Endodermal cell (in vitro differentiated cells): ENCODE results near the gene RERE. TPM values are rescaled to one million over a fixed set of nuclear protein-coding genes. Genes with fewer than 3 reads are reported as not detected.
A peak's percentile ranks its signal among the peaks of the same experiment; 100 is the strongest.
"Not testable (repeated sequence)": the region's sequence is repeated elsewhere in the genome, so short reads cannot be mapped to it uniquely, and the experiment has no call there.

Experiments used
- DNase-seq: peaks from one replicate; pipeline ENCODE4 v3.0.0-alpha.2; 2017
- H3K27ac ChIP-seq: 2 replicates; pipeline ENCODE4 v1.5.1; 2013; ENCODE audit warnings: mild to moderate bottlenecking, low read depth, low read length, moderate library complexity
- H3K27me3 ChIP-seq: 2 replicates; pipeline ENCODE4 v1.6.1; 2013; ENCODE audit warnings: mild to moderate bottlenecking, low read length, moderate library complexity; ENCODE audit not compliant: insufficient read depth, control insufficient read depth, poor library complexity, severe bottlenecking
- H3K36me3 ChIP-seq: 2 replicates; pipeline ENCODE4 v1.7.0; 2013; ENCODE audit warnings: mild to moderate bottlenecking, low read length, moderate library complexity; ENCODE audit not compliant: control insufficient read depth, insufficient read depth
- H3K4me1 ChIP-seq: one replicate; pipeline ENCODE4 v1.7.0; 2013; ENCODE audit warnings: low read length; ENCODE audit not compliant: control insufficient read depth, insufficient read depth
- H3K4me3 ChIP-seq: 2 replicates; pipeline ENCODE4 v1.5.1; 2013; ENCODE audit warnings: mild to moderate bottlenecking, low read length, moderate library complexity
- H3K9ac ChIP-seq: 2 replicates; pipeline ENCODE4 v1.6.1; 2013; ENCODE audit warnings: mild to moderate bottlenecking, low read length, moderate library complexity; ENCODE audit not compliant: poor library complexity, severe bottlenecking; ENCODE audit errors: extremely low read depth
- H3K9me3 ChIP-seq: 2 replicates; pipeline ENCODE4 v1.6.1; 2013; ENCODE audit warnings: mild to moderate bottlenecking, low read length, moderate library complexity; ENCODE audit not compliant: control insufficient read depth
- H3K27ac Mint-ChIP-seq: 2 replicates; pipeline ENCODE4 v1.8.0; 2020; ENCODE audit warnings: mixed read lengths
- H3K27me3 Mint-ChIP-seq: 2 replicates; pipeline ENCODE4 v1.8.0; 2021; ENCODE audit warnings: mild to moderate bottlenecking, mixed read lengths; ENCODE audit not compliant: insufficient read depth
- H3K36me3 Mint-ChIP-seq: 2 replicates; pipeline ENCODE4 v1.8.0; 2020; ENCODE audit warnings: low read depth, mixed read lengths
- H3K4me1 Mint-ChIP-seq: 2 replicates; pipeline ENCODE4 v1.8.0; 2020; ENCODE audit warnings: mixed read lengths
- H3K4me3 Mint-ChIP-seq: 2 replicates; pipeline ENCODE4 v1.8.0; 2020; ENCODE audit warnings: mild to moderate bottlenecking, moderate library complexity, mixed read lengths
- H3K9me3 Mint-ChIP-seq: 2 replicates; pipeline ENCODE4 v1.8.0; 2020; ENCODE audit warnings: mild to moderate bottlenecking, mixed read lengths
- CTCF ChIP-seq: fragments of 200-600 bp; sonication (generic); conservative IDR thresholded peaks from 2 replicates; pipeline ENCODE4 v1.5.0; 2021; ENCODE audit warnings: antibody characterized with exemption, mild to moderate bottlenecking
- WGBS, 2 experiments: methylation state at CpG; one replicate each; pipeline versions ENCODE4 v1.1.5 to v1.1.7; 2013; ENCODE audit warnings: missing lambda C conversion rate in 2 of 2, mixed read lengths in 1 of 2; ENCODE audit not compliant: insufficient coverage in 1 of 2, insufficient read length in 1 of 2; 5-methylcytosine and 5-hydroxymethylcytosine counted together
- total RNA-seq, 2 donors: library from RNA; stranded (reverse); fragmentation: NEBNext Ultra II Directional in 1 of 2; extraction: Animal tissue kit (Norgen Biotek cat#: 25700) in 1 of 2; gene quantifications; 2 replicates in 1 of 2; 3 replicates in 1 of 2; pipeline ENCODE4 v1.2.1, GENCODE V29; 2021

The RERE gene
- total RNA-seq, 2 donors from 2014 or later = 159 to 179 TPM

DNA sequence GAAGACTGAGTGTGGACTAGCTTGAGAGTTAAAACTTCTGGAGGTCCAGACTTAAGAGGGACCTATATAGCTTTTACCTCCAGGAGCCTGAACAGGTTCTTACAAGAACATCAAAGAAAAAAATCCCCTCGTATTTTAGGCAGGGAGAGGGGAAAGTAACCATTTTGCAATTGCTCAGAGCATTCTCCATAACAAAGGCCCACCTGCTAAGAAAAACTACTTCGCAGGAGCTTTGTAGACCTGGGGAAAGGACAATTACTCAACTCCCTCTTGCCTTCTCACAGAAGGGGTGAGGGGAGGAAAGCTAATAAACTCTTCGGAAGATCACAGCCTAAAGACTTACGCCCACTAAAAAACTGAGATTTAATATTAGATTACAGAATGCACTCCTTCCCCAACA is 86.3 kb downstream of the RERE start:
- peaks cover 26% of the 10 kb centered on the region for H3K9me3 Mint-ChIP-seq
- 20 to 63% methylated on average over 1 to 3 of the region's 4 CpGs for WGBS, 2 experiments
- peaks cover 34% of the 10 kb centered on the region for H3K9me3 ChIP-seq
- H3K4me3 Mint-ChIP-seq = no peak overlapping the region
- H3K27ac Mint-ChIP-seq = no peak overlapping the region
- peaks cover 16% of the 10 kb centered on the region for H3K36me3 ChIP-seq
- no peaks in the 10 kb centered on the region for H3K27me3 Mint-ChIP-seq
- DNase-seq = no peak
- no peaks in the 10 kb centered on the region for H3K27me3 ChIP-seq
- no peak for TF ChIP-seq CTCF
- H3K9ac ChIP-seq = no peak overlapping the region
- H3K36me3 Mint-ChIP-seq = peaks cover 27% of the 10 kb centered on the region
- H3K27ac ChIP-seq = no peak overlapping the region
- peaks cover 2% of the 10 kb centered on the region for H3K4me1 Mint-ChIP-seq
- no peaks in the 10 kb centered on the region for H3K4me1 ChIP-seq
- H3K4me3 ChIP-seq = no peak overlapping the region

GRCh38 chr1:8728464-8728863 is 89.0 kb downstream of the RERE start:
- H3K9me3 ChIP-seq = peaks cover 24% of the 10 kb centered on the region

DNA sequence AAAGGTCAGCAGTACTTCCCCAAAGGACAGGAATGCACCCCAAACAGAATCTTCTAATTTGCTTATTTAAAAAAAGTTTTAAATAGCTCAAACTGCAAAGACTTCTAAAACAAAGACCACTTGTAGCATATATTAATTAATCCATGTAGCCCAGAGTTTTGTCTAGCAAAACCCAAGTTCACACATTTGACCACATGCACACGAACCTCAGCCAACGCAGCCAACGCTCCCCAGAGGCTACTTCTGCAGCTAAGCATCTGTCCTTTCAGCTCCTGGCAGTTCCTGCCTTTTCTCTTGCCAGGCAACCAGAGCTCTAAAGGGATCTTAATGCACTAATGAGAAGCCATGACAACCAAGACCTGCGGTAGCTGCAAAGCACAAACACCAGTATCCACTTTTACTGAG is 89.6 kb downstream of the RERE start:
- no peak overlapping the region for H3K27ac ChIP-seq
- no peak overlapping the region for H3K9ac ChIP-seq
- no peak overlapping the region for H3K4me3 ChIP-seq
- Mint-ChIP-seq H3K4me1 (peaks cover 12% of the 10 kb centered on the region), H3K36me3 (peaks cover 11% of the 10 kb centered on the region), H3K27me3 (no peaks in the 10 kb centered on the region), H3K4me3 (no peak overlapping the region), H3K9me3 (peaks cover 19% of the 10 kb centered on the region), H3K27ac (peak overlapping the region; percentile 44)
- no peak for DNase-seq
- H3K36me3 ChIP-seq = peaks cover 6% of the 10 kb centered on the region
- H3K9me3 ChIP-seq = peaks cover 20% of the 10 kb centered on the region
- no peaks in the 10 kb centered on the region for H3K27me3 ChIP-seq
- 93 to 96% methylated on average over 4 of the region's 4 CpGs for WGBS, 2 experiments
- H3K4me1 ChIP-seq = peaks cover 3% of the 10 kb centered on the region
- TF ChIP-seq CTCF = no peak

More at GRCh38 chr1:8728464-8728863, 89.0 kb downstream of the RERE start:
- Mint-ChIP-seq H3K36me3 (peaks cover 16% of the 10 kb centered on the region), H3K4me1 (peaks cover 7% of the 10 kb centered on the region), H3K4me3 (no peak overlapping the region), H3K27me3 (no peaks in the 10 kb centered on the region), H3K9me3 (peaks cover 22% of the 10 kb centered on the region), H3K27ac (no peak overlapping the region)
- Histone ChIP-seq H3K4me3 (no peak overlapping the region), H3K9ac (no peak overlapping the region), H3K36me3 (peaks cover 8% of the 10 kb centered on the region), H3K27ac (no peak overlapping the region), H3K4me1 (peaks cover 1% of the 10 kb centered on the region), H3K27me3 (no peaks in the 10 kb centered on the region)
- no peak for DNase-seq
- TF ChIP-seq CTCF = no peak
- WGBS, 2 experiments = 80 to 99% methylated on average over 2 to 3 of the region's 3 CpGs

DNA sequence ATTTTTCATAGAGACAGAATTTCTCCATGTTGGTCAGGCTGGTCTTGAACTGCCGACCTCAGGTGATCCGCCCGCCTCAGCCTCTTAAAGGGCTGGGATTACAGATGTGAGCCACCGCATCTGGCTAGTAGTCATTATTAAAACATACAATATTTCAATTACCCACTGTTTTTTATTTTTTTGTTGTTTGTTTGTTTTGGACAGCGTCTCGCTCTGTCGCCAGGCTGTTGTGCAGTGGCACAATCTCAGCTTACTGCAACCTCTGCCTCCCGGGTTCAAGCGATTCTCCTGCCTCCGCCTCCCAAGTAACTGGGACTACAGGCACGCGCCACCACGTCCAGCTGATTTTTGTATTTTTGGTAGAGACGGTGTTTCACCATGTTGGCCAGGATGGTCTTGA is 90.1 kb downstream of the RERE start:
- 85 to 98% methylated on average over 11 to 14 of the region's 14 CpGs for WGBS, 2 experiments
- not testable (repeated sequence) for DNase-seq, H3K4me3 Mint-ChIP-seq, H3K27me3 ChIP-seq, H3K4me3 ChIP-seq, H3K4me1 ChIP-seq, H3K36me3 Mint-ChIP-seq, H3K27ac Mint-ChIP-seq, H3K27me3 Mint-ChIP-seq, H3K9ac ChIP-seq, H3K27ac ChIP-seq, H3K36me3 ChIP-seq
- H3K9me3 ChIP-seq = peaks cover 18% of the 10 kb centered on the region
- Mint-ChIP-seq H3K9me3 (peaks cover 16% of the 10 kb centered on the region), H3K4me1 (peaks cover 13% of the 10 kb centered on the region)

DNA sequence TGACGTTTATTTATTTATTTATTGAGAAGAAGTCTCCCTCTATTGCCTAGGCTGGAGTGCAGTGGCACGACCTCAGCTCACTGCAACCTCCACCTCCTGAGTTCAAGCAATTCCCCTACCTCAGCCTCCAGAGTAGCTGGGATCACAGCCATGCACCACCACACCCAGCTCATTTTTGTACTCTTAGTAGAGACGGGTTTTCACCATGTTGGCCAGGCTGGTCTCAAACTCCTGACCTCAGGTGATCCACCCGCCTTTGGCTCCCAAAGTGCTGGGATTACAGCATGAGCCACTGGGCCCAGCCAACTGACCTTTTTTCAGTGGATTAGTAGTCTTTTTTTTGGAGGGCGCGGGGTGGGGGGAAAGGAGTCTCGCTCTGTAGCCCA is 90.6 kb downstream of the RERE start:
- Mint-ChIP-seq H3K4me1 (peaks cover 17% of the 10 kb centered on the region), H3K9me3 (peaks cover 11% of the 10 kb centered on the region)
- H3K4me3 ChIP-seq, H3K4me3 Mint-ChIP-seq, H3K4me1 ChIP-seq, H3K27me3 Mint-ChIP-seq, H3K27ac Mint-ChIP-seq, H3K27me3 ChIP-seq, DNase-seq, H3K9ac ChIP-seq, H3K36me3 ChIP-seq, H3K36me3 Mint-ChIP-seq, H3K27ac ChIP-seq: not testable (repeated sequence)
- WGBS, 2 experiments = 82 to 94% methylated on average over 5 to 6 of the region's 7 CpGs
- H3K9me3 ChIP-seq = peaks cover 12% of the 10 kb centered on the region
